Measurements from ENCODE around the gene SLC6A5. TPM values are rescaled to one million over a fixed set of nuclear protein-coding genes. Genes with fewer than 3 reads are reported as not detected.
A peak's percentile ranks its signal among the peaks of the same experiment; 100 is the strongest.

SLC6A5 gene
- total RNA-seq, 1 donor from 2014 or later = not detected

DNA sequence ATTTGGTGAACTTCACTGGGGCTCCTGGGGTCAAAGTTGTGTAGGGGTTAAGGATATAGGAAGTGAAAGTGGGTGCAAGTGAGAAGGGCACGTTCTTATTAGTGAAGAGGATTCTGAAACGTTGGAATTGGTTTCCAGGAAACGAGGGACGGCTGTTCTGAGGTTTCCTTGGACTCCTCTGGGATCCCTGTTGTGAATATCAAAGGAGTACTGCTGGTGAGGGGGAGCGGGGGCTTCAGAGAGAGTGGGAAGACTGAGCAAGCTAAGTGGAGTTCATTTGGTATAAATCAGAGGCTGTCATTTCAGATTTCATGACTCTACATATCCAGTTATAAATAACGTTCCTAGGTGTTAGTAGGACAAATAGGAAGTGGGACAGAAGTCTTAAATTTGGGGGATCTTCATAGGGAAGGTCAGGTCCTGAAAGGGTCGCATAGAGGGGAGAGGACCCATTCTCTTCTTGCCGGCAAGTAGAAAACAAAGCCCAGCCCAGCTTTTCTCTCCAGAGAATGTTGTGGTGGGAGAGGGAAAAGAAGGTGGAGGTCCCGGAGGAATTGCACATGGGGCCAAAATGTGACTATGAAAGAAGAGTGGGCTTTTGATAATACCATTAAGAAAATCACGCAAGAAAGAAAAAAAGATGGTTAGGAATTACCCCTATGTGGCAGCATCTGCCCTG is 68.9 kb downstream of the SLC6A5 start:
- TF ChIP-seq, protein P1, sequence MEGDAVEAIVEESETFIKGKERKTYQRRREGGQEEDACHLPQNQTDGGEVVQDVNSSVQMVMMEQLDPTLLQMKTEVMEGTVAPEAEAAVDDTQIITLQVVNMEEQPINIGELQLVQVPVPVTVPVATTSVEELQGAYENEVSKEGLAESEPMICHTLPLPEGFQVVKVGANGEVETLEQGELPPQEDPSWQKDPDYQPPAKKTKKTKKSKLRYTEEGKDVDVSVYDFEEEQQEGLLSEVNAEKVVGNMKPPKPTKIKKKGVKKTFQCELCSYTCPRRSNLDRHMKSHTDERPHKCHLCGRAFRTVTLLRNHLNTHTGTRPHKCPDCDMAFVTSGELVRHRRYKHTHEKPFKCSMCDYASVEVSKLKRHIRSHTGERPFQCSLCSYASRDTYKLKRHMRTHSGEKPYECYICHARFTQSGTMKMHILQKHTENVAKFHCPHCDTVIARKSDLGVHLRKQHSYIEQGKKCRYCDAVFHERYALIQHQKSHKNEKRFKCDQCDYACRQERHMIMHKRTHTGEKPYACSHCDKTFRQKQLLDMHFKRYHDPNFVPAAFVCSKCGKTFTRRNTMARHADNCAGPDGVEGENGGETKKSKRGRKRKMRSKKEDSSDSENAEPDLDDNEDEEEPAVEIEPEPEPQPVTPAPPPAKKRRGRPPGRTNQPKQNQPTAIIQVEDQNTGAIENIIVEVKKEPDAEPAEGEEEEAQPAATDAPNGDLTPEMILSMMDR (IDR thresholded peaks at IDR 0.05; ENCODE audit: unreplicated experiment) = no peak
- Mint-ChIP-seq H3K27me3 (ENCODE audit: low read depth) (peaks cover 95% of the 10 kb centered on the region), H3K4me1 (peaks cover 11% of the 10 kb centered on the region), H3K27ac (no peak overlapping the region), H3K9me3 (no peaks in the 10 kb centered on the region), H3K36me3 (no peaks in the 10 kb centered on the region), H3K4me3 (peak overlapping the region; percentile 73)
- no peak for DNase-seq (ENCODE audit: low spot score in 2 of 2, unreplicated experiment in 2 of 2)

DNA sequence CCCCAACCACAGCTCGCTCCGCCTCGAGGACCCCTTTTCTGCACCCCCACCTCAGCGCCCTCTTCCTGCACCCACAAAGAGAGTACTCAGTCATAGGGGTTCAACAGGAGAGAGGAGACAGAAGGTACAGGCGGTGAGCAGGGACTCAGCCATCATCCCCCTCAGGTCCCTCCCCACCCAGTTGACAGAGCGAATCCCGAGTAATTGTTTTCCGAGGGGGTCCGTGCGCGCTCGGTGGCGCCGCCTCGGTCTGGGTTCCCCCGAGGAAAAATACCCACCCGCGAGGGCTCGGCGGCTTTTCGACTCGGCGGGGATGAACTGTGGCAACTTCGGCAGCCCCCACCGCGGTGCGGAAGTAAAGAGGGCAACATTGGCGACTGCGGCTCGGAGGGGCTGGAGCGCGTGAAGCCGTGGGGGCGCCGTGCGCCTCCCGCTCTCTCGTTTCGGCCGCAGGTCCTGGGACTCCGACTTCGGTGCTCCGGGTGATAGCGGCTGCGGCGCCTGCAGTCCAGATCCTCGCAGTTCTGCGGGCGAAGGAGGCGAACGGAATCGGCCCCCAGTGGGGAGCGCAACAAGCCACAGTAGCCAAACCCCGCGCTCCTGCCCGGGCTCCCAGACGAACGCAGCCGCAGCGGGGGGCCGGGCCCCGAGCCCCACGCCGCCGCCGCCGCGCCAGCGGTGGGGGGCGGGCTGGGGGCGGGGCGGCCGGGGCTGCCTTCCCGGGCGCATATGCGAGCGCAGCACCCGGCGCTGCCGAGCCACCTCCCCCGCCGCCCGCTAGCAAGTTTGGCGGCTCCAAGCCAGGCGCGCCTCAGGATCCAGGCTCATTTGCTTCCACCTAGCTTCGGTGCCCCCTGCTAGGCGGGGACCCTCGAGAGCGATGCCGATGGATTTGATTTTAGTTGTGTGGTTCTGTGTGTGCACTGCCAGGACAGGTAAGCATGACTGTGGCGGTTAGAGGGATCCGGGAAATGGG is 69.7 kb downstream of the SLC6A5 start, which contains the start of gene NELL1:
Gene NELL1 (plus strand): TSS at position 743 of the 976 bp plus-strand sequence.
- no peaks in the 10 kb centered on the region for H3K9me3 Mint-ChIP-seq
- H3K27me3 Mint-ChIP-seq (ENCODE audit: low read depth) = peaks cover 96% of the 10 kb centered on the region
- H3K27ac Mint-ChIP-seq = no peak within 1 kb of the TSS
- DNase-seq (ENCODE audit: low spot score in 2 of 2, unreplicated experiment in 2 of 2) = peak in 1 of 2 experiments; percentile 54
- H3K36me3 Mint-ChIP-seq = no peaks in the 10 kb centered on the region
- peak within 1 kb of the TSS; percentile 73 for H3K4me3 Mint-ChIP-seq
- H3K4me1 Mint-ChIP-seq = peaks cover 11% of the 10 kb centered on the region
- TF ChIP-seq, protein P1 (IDR thresholded peaks at IDR 0.05; ENCODE audit: unreplicated experiment) = no peak

DNA sequence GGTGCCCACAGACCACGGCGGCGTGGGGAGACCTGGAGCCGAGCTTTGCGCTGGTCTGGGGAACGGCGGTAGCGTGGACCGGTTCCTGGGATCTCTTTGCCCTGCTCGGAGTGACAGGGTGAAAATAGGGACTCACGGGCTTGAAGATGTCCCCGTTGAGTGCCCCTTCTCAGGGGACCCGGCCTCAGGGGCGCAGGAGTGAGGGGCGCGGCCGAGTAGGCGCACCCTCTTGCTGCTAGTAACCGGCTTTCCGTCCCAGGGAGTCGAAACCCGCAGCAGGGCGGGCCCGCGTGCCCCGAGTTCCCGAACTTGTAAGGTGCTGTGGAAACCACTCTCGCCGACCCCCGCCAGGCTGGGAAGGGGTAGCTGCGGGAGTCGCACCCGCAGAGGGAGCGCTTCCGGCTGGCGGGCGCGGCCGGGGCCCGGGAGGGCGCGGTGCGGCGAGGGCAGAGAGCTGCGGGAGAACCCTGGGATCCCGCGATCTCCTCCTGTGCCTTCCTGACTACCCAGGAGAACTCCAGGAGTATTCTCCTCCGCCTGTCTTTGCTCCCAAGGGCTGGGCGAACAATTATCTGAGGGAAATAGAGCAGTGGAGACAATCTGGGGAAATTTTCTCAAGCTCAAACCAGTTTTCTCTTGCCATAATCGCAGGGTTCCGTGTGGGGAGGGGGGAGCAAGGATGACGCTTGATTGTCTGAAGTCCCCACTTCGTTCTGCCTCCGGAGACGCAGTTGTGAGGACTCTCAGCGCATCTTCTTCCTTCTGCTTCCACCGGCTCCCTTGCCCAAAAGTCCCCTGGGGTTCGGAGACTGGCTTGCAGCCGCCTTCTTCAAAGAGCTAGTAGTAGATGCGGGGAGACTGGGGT is 70.6 kb downstream of the SLC6A5 start:
- Mint-ChIP-seq H3K4me1 (peaks cover 11% of the 10 kb centered on the region), H3K36me3 (no peaks in the 10 kb centered on the region), H3K27ac (no peak overlapping the region), H3K9me3 (no peaks in the 10 kb centered on the region), H3K4me3 (peak overlapping the region; percentile 68), H3K27me3 (ENCODE audit: low read depth) (peaks cover 96% of the 10 kb centered on the region)
- TF ChIP-seq, protein P1 (IDR thresholded peaks at IDR 0.05; ENCODE audit: unreplicated experiment) = no peak
- no peak for DNase-seq (ENCODE audit: low spot score in 2 of 2, unreplicated experiment in 2 of 2)

DNA sequence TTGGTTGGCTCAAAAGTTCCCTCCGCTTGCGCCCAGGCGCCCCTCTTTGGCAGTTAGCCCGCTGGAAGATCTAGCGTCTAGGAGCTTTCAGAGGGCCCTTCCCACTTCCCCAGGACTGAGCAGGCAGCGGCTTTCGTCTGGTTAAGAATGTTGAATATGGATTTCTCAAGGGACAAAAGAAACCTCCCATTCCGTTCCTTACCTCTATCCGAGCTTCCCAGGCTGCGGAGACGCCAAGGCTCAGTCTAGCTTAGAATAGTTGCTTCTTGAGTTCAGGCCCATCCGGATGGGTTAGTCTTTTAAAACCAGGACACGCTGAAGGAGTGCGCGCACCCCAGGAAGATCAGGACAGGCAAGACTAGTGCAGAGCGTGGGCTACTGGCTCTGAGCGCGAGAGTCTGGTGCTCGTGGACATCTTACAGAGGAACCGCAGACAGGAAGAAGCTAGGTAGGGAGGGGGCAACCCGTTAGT is 71.6 kb downstream of the SLC6A5 start:
- Mint-ChIP-seq H3K9me3 (no peaks in the 10 kb centered on the region), H3K4me3 (peak overlapping the region; percentile 45), H3K27ac (no peak overlapping the region), H3K27me3 (ENCODE audit: low read depth) (peaks cover 95% of the 10 kb centered on the region), H3K4me1 (peaks cover 11% of the 10 kb centered on the region), H3K36me3 (no peaks in the 10 kb centered on the region)
- TF ChIP-seq, protein P1 (IDR thresholded peaks at IDR 0.05; ENCODE audit: unreplicated experiment) = no peak
- no peak for DNase-seq (ENCODE audit: low spot score in 2 of 2, unreplicated experiment in 2 of 2)
